ENCODE measurements around the gene MARS1.

- TF ChIP-seq CTCF (IDR thresholded peaks at IDR 0.05) (no peak), POLR2A (IDR thresholded peaks at IDR 0.05; ENCODE audit: low read depth) (no peak), EP300 (IDR thresholded peaks at IDR 0.05) (no peak), POLR2AphosphoS5 (IDR thresholded peaks at IDR 0.05) (no peak)
These were observed 36.6 kb upstream of the MARS1 start for GRCh38 chr12:57451233-57451778.

Data from esophagus muscularis mucosa (tissue), 4 donors.